ENCODE results near the gene FCN2. TPM values are rescaled to one million over a fixed set of nuclear protein-coding genes. Genes with fewer than 3 reads are reported as not detected.

Gene FCN2
- total and polyA plus RNA-seq, 2 of the 4 experiments (the other 2 are of a cell fraction): not detected

DNA sequence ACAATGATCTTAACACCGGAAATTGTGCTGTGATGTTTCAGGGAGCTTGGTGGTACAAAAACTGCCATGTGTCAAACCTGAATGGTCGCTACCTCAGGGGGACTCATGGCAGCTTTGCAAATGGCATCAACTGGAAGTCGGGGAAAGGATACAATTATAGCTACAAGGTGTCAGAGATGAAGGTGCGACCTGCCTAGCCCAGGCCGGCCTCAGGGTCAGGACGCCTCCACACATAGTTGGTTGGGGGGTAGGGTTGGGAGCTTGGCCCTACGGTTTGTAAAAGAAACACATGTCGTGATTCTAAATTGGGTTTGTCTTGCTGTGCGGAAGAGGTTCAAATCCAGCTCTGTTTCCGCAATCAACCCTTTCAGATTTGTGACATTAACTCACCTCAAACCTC is 6.6 kb downstream of the FCN2 start:
- no peak overlapping the region for H3K14ac ChIP-seq (replicated peaks; ENCODE audit: low read depth, low read length)
- peaks cover 40% of the 10 kb centered on the region for H3K27me3 ChIP-seq (ENCODE audit: control insufficient read depth, insufficient read depth, low read length)
- no peak overlapping the region for H2AFZ ChIP-seq (replicated peaks; ENCODE audit: low read length, poor library complexity)
- intact Hi-C loops (cut with micrococcal nuclease) (no loop called here), dilution Hi-C loops (cut with HindIII; ENCODE audit: low sequenced_read_pairs, unreplicated experiment) (no loop called here), in situ Hi-C loops (cut with MboI; ENCODE audit: low sequenced_read_pairs) (no loop called here)
- no peak for ATAC-seq (ENCODE audit: low read depth)
- H4K5ac ChIP-seq (ENCODE audit: low read depth, low read length): no peak overlapping the region
- H2BK15ac ChIP-seq (ENCODE audit: low read depth, low read length): no peak overlapping the region
- no peak overlapping the region for H3K9ac ChIP-seq (ENCODE audit: low read depth, low read length)
- no peak overlapping the region for H3K56ac ChIP-seq (ENCODE audit: extremely low read depth, insufficient read depth, low read length)
- H4K91ac ChIP-seq (ENCODE audit: insufficient read depth, low read depth, low read length): no peak overlapping the region
- no peaks in the 10 kb centered on the region for H3K9me1 ChIP-seq (ENCODE audit: insufficient read depth, low read length)
- WGBS, 2 experiments (ENCODE audit: extremely low coverage in 2 of 2, insufficient read length in 1 of 2): 84% methylated on average over 6 of the region's 10 CpGs; no CpG with 5 or more reads in 1 of the 2 experiments
- H2AK9ac ChIP-seq (replicated peaks; ENCODE audit: low read depth, low read length, poor library complexity): no peak overlapping the region
- H3K36me3 ChIP-seq (ENCODE audit: control insufficient read depth, insufficient read depth, low read length): no peaks in the 10 kb centered on the region
- no peaks in the 10 kb centered on the region for H3K9me3 ChIP-seq (ENCODE audit: control insufficient read depth, insufficient read depth, low read length)
- H3K79me1 ChIP-seq (ENCODE audit: low read depth in 1 of 2, low read length in 2 of 2): no peaks in the 10 kb centered on the region
- H3K4me3 ChIP-seq (ENCODE audit: insufficient read depth, low read depth, low read length): no peak overlapping the region
- no peak overlapping the region for H3K18ac ChIP-seq (ENCODE audit: low read depth, low read length)
- no peak for DNase-seq
- ChIA-PET POLR2A (ENCODE audit: unreplicated experiment) (no interaction called here), CTCF (no interaction called here)
- H3K4me2 ChIP-seq (ENCODE audit: low read depth, low read length): no peak overlapping the region
- no peaks in the 10 kb centered on the region for H4K20me1 ChIP-seq (ENCODE audit: insufficient read depth, low read length)
- no peak overlapping the region for H2AK5ac ChIP-seq (ENCODE audit: low read depth, low read length)
- no peak overlapping the region for H3K23ac ChIP-seq (ENCODE audit: low read depth, low read length)
- H4K8ac ChIP-seq (ENCODE audit: low read depth in 2 of 2, low read length in 2 of 2): no peak overlapping the region
- H3K4me1 ChIP-seq (ENCODE audit: control insufficient read depth, insufficient read depth, low read length): no peaks in the 10 kb centered on the region
- no peak overlapping the region for H2BK120ac ChIP-seq (ENCODE audit: low read depth, low read length)
- H2BK20ac ChIP-seq (ENCODE audit: low read depth, low read length): no peak overlapping the region
- H3K4ac ChIP-seq (ENCODE audit: low read depth, low read length): no peak overlapping the region
- H3K27ac ChIP-seq (ENCODE audit: insufficient read depth, low read length): no peak overlapping the region
- H2BK5ac ChIP-seq (ENCODE audit: low read depth, low read length, poor library complexity, severe bottlenecking): no peak overlapping the region
- BruUV-seq (replicated peaks): no TSS peak
- TF ChIP-seq POLR2A (IDR thresholded peaks at IDR 0.05; ENCODE audit: low read depth, low read length): no peak
- no peak for TF ChIP-seq RAD21 (IDR thresholded peaks at IDR 0.05; ENCODE audit: low read length)

Measured in IMR-90 (cell line).